Left lung (tissue), 10 donors: Measurements from ENCODE around the gene AIFM1. TPM values are rescaled to one million over a fixed set of nuclear protein-coding genes. Genes with fewer than 3 reads are reported as not detected.

ENCODE experiments used
- ATAC-seq: fragments of 200-7000 bp; cut with Tn5 transposase; one replicate; pipeline ENCODE4 v1.9.1; 2020; ENCODE audit warnings: moderate library complexity
- DNase-seq, 4 donors: peaks; one replicate each; pipeline ENCODE4 v3.0.0-alpha.2; 2013 to 2020
- H3K27ac ChIP-seq, 2 donors: fragments of 200-600 bp; sonication (generic) in 1 of 2; one replicate each; pipeline versions ENCODE4 v1.5.0 to v1.8.0; 2020 to 2021
- H3K27me3 ChIP-seq, 2 donors: fragments of 200-600 bp; sonication (generic) in 1 of 2; one replicate each; pipeline versions ENCODE4 v1.5.0 to v1.8.0; 2020 to 2021
- H3K36me3 ChIP-seq, 2 donors: fragments of 200-600 bp; sonication (generic) in 1 of 2; one replicate each; pipeline versions ENCODE4 v1.5.0 to v1.8.0; 2020 to 2021
- H3K4me1 ChIP-seq, 2 donors: fragments of 200-600 bp; one replicate each; pipeline ENCODE4 v1.8.0; 2021
- H3K4me3 ChIP-seq, 2 donors: fragments of 200-600 bp; sonication (generic) in 1 of 2; one replicate each; pipeline versions ENCODE4 v1.5.0 to v1.8.0; 2020 to 2021; ENCODE audit warnings: mild to moderate bottlenecking in 1 of 2
- H3K9me3 ChIP-seq, 2 donors: fragments of 200-600 bp; sonication (generic) in 1 of 2; one replicate each; pipeline versions ENCODE4 v1.5.0 to v1.8.0; 2020 to 2021
- CTCF ChIP-seq, 2 donors: fragments of 200-600 bp; sonication (generic) in 1 of 2; IDR thresholded peaks; one replicate each; pipeline versions ENCODE4 v1.5.0 to v1.8.0; 2021; ENCODE audit warnings: antibody characterized with exemption in 2 of 2
- intact Hi-C, 2 donors: fragments of 100-400 bp; cut with DNase I; formaldehyde crosslinking; loops; one replicate each; pipeline versions ENCODE4 v1.11.2 to v1.14.2; 2022
- polyA plus RNA-seq, 6 donors: library from polyadenylated mRNA; unstranded; fragments of 120-200 nt; gene quantifications; one replicate each; pipeline ENCODE4 v1.2.1, GENCODE V29; 2013; ENCODE audit not compliant: insufficient read length in 6 of 6
- total RNA-seq, 2 donors: library from RNA; stranded (reverse); fragmentation: NEBNext Ultra II Directional; extraction: Animal tissue kit (Norgen Biotek cat#: 25700); gene quantifications; one replicate each; pipeline ENCODE4 v1.2.1, GENCODE V29; 2021
- donor health status: DM: no; HTN: yes; CAD: no.
- donor health status: DM: no; HTN: no; CAD: no.

The AIFM1 gene
- total and polyA plus RNA-seq, 8 donors, result 27.2 to 34.9 (median 30.7) TPM

DNA sequence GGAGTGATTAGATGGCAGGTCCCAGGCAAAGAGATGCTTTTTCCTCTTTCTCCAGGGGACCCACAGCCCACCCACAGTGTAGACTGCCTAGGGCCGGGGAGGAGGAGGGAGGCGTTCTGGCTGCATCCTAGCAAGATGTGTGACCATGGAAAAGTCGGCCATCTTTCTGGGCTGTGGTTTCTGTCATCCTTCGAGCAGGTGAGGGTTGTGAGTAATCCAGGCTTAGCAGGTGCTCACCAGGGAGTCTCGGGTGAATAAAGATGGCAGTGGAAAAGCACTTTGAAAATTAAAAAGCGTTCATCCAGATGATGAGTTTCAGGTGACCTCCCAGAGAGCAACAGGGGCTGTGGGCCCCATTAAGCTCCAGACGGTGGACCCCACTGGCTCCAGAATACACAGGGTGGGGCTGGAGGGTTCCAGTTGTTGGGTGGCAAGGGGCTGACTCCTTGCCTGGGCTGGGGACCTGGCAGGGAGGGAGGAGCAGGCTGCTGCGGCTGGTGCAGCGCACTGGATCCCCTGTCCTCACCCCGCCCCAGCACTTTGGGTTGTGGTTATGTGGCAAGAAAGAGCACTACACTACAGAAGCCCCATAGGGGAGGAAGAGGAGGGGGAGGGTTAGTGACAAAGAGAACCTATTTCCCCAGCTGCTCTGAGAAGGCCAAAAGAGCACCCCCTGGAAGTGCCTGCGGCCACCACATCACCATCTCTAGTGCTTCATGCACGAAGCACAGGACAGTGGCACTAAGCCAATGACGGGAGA, 79.0 kb downstream of the AIFM1 start:
- Histone ChIP-seq H3K4me1 (peaks cover 0 to 85% of the 10 kb centered on the region in 2 donors), H3K27me3 (no peaks in the 10 kb centered on the region), H3K36me3 (no peaks in the 10 kb centered on the region), H3K4me3 (peak overlapping the region in 1 of 2 donors; percentile 18), H3K27ac (peak overlapping the region; percentile 39 to 81), H3K9me3 (no peaks in the 10 kb centered on the region)
- no peak for TF ChIP-seq CTCF (IDR thresholded peaks at IDR 0.05)
- DNase-seq (peak in 2 of 4 donors; percentile 57 to 81), ATAC-seq (peak; percentile 43)
- intact Hi-C loops, result no loop called here

GRCh38 chrX:130085551-130086446, 79.8 kb downstream of the AIFM1 start:
- H3K4me1 ChIP-seq, result peaks cover 0 to 86% of the 10 kb centered on the region in 2 donors
- DNase-seq, result no peak
- TF ChIP-seq CTCF (IDR thresholded peaks at IDR 0.05), result no peak
- no peaks in the 10 kb centered on the region for H3K36me3 ChIP-seq
- peak overlapping the region; percentile 39 to 81 for H3K27ac ChIP-seq
- peak overlapping the region in 1 of 2 donors; percentile 18 for H3K4me3 ChIP-seq
- H3K9me3 ChIP-seq, result no peaks in the 10 kb centered on the region
- no peaks in the 10 kb centered on the region for H3K27me3 ChIP-seq
- ATAC-seq, result no peak
- intact Hi-C loops, result no loop called here

GRCh38 chrX:130084631-130085237, 80.9 kb downstream of the AIFM1 start:
- no peak for TF ChIP-seq CTCF (IDR thresholded peaks at IDR 0.05)
- Histone ChIP-seq H3K4me3 (no peak overlapping the region), H3K27ac (peak overlapping the region; percentile 26 to 81), H3K9me3 (no peaks in the 10 kb centered on the region), H3K36me3 (no peaks in the 10 kb centered on the region), H3K4me1 (peaks cover 0 to 86% of the 10 kb centered on the region in 2 donors), H3K27me3 (no peaks in the 10 kb centered on the region)
- DNase-seq (no peak), ATAC-seq (no peak)
- intact Hi-C loops, result no loop called here

- H3K4me1 ChIP-seq, result peaks cover 0 to 78% of the 10 kb centered on the region in 2 donors
- ATAC-seq (peak; percentile 3), DNase-seq (peak in 1 of 4 donors; percentile 80)
- H3K27me3 ChIP-seq, result no peaks in the 10 kb centered on the region
- intact Hi-C loops, result no loop called here
- H3K9me3 ChIP-seq, result no peaks in the 10 kb centered on the region
- no peak for TF ChIP-seq CTCF (IDR thresholded peaks at IDR 0.05)
- peak overlapping the region in 1 of 2 donors; percentile 81 for H3K27ac ChIP-seq
- no peaks in the 10 kb centered on the region for H3K36me3 ChIP-seq
- no peak overlapping the region for H3K4me3 ChIP-seq
These were observed 81.8 kb downstream of the AIFM1 start for GRCh38 chrX:130083656-130084382.
